GM23338 (cell line): ENCODE results near the gene FHL2.

Source experiments
- CREB1 ChIP-seq: fragments of 250-450 bp; sonication (Bioruptor Pico); IDR thresholded peaks from 2 replicates; pipeline ENCODE4 v1.5.0; 2020; ENCODE audit warnings: low read depth, mild to moderate bottlenecking, moderate library complexity
- EZH2 ChIP-seq: fragments of 200-600 bp; sonication (generic); IDR thresholded peaks from one replicate; pipeline ENCODE4 v1.8.0; 2017; ENCODE audit warnings: antibody characterized with exemption, mild to moderate bottlenecking, low read depth; ENCODE audit not compliant: unreplicated experiment
- EZH2phosphoT487 ChIP-seq: fragments of 200-600 bp; sonication (generic); IDR thresholded peaks from one replicate; pipeline ENCODE4 v1.8.1; 2018; ENCODE audit warnings: antibody characterized with exemption; ENCODE audit not compliant: unreplicated experiment
- JUNB ChIP-seq: IDR thresholded peaks from one replicate; pipeline ENCODE4 v1.6.1; 2016; ENCODE audit warnings: antibody characterized with exemption; ENCODE audit not compliant: unreplicated experiment
- NANOG ChIP-seq: IDR thresholded peaks from 2 replicates; pipeline ENCODE4 v1.6.1; 2016; ENCODE audit warnings: antibody characterized with exemption, borderline replicate concordance
- POLR2AphosphoS5 ChIP-seq: IDR thresholded peaks from 2 replicates; pipeline ENCODE4 v1.6.1; 2016; ENCODE audit warnings: antibody characterized with exemption, low read depth
- STAT1 ChIP-seq: IDR thresholded peaks from one replicate; pipeline ENCODE4 v1.6.1; 2016; ENCODE audit warnings: antibody characterized with exemption; ENCODE audit not compliant: unreplicated experiment
- ZNF114 ChIP-seq: fragments of 250-450 bp; sonication (Bioruptor Pico); IDR thresholded peaks from 2 replicates; pipeline ENCODE4 v1.5.0; 2020; ENCODE audit warnings: mild to moderate bottlenecking, moderate library complexity
- ZNF331 ChIP-seq: fragments of 250-450 bp; sonication (Bioruptor Pico); IDR thresholded peaks from 2 replicates; pipeline ENCODE4 v1.5.0; 2020; ENCODE audit warnings: low read depth, mild to moderate bottlenecking, moderate library complexity
- TF ChIP-seq, protein P1 (sequence below), 2 experiments: fragments of 200-600 bp in 1 of 2; sonication (generic) in 1 of 2; conservative IDR thresholded peaks; 2 replicates each; pipeline versions ENCODE4 v1.5.1 to v1.6.1; 2016 to 2017; ENCODE audit warnings: antibody characterized with exemption in 2 of 2, low read depth in 2 of 2, mild to moderate bottlenecking in 2 of 2, moderate library complexity in 1 of 2
- TF ChIP-seq, protein P2 (sequence below): fragments of 250-450 bp; sonication (Bioruptor Pico); IDR thresholded peaks from 2 replicates; pipeline ENCODE4 v1.5.0; 2020; ENCODE audit warnings: mild to moderate bottlenecking, moderate library complexity
- TF ChIP-seq, protein P3 (sequence below): IDR thresholded peaks from one replicate; pipeline ENCODE4 v1.6.1; 2018; ENCODE audit warnings: antibody characterized with exemption; ENCODE audit not compliant: unreplicated experiment

DNA sequence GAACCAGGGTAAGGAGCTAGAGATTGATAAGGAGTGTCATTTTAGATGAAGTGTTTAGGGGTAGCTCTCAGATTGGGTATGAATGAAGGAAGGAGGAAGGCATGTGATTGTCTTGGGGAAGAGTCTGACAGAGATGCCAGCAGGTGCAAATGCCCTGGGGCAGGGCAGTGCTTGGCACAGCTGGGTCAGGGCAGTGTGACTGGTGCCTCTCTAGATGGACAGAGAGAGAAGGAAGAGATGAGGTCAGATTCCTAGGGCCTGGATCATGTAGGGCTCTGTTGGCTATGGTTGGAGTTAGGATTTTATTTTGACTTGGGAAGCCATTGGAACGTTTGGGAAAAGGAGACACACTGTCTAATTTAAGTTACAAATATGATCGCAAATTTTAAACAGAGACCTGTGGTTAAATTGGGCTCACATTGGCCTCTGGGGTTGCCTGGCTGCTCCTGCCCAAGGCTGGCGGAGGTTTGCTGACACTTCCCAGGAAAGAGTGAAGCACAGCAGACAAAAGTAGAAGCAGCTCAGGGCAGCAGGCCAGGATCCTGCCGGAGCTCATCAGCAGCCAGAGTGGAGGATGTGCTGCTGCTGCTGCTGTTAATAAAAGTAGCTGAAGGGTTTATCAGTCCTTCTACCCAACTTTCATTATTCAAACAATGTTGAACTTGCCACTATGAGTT lies 32.7 kb upstream of the FHL2 start:
- TF ChIP-seq, protein P1, sequence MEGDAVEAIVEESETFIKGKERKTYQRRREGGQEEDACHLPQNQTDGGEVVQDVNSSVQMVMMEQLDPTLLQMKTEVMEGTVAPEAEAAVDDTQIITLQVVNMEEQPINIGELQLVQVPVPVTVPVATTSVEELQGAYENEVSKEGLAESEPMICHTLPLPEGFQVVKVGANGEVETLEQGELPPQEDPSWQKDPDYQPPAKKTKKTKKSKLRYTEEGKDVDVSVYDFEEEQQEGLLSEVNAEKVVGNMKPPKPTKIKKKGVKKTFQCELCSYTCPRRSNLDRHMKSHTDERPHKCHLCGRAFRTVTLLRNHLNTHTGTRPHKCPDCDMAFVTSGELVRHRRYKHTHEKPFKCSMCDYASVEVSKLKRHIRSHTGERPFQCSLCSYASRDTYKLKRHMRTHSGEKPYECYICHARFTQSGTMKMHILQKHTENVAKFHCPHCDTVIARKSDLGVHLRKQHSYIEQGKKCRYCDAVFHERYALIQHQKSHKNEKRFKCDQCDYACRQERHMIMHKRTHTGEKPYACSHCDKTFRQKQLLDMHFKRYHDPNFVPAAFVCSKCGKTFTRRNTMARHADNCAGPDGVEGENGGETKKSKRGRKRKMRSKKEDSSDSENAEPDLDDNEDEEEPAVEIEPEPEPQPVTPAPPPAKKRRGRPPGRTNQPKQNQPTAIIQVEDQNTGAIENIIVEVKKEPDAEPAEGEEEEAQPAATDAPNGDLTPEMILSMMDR (conservative IDR thresholded peaks at IDR 0.05; ENCODE audit: low read depth in 2 of 2), result no peak
- no peak for TF ChIP-seq JUNB
- no peak for TF ChIP-seq EZH2
- no peak for TF ChIP-seq POLR2AphosphoS5
- TF ChIP-seq, protein P2, sequence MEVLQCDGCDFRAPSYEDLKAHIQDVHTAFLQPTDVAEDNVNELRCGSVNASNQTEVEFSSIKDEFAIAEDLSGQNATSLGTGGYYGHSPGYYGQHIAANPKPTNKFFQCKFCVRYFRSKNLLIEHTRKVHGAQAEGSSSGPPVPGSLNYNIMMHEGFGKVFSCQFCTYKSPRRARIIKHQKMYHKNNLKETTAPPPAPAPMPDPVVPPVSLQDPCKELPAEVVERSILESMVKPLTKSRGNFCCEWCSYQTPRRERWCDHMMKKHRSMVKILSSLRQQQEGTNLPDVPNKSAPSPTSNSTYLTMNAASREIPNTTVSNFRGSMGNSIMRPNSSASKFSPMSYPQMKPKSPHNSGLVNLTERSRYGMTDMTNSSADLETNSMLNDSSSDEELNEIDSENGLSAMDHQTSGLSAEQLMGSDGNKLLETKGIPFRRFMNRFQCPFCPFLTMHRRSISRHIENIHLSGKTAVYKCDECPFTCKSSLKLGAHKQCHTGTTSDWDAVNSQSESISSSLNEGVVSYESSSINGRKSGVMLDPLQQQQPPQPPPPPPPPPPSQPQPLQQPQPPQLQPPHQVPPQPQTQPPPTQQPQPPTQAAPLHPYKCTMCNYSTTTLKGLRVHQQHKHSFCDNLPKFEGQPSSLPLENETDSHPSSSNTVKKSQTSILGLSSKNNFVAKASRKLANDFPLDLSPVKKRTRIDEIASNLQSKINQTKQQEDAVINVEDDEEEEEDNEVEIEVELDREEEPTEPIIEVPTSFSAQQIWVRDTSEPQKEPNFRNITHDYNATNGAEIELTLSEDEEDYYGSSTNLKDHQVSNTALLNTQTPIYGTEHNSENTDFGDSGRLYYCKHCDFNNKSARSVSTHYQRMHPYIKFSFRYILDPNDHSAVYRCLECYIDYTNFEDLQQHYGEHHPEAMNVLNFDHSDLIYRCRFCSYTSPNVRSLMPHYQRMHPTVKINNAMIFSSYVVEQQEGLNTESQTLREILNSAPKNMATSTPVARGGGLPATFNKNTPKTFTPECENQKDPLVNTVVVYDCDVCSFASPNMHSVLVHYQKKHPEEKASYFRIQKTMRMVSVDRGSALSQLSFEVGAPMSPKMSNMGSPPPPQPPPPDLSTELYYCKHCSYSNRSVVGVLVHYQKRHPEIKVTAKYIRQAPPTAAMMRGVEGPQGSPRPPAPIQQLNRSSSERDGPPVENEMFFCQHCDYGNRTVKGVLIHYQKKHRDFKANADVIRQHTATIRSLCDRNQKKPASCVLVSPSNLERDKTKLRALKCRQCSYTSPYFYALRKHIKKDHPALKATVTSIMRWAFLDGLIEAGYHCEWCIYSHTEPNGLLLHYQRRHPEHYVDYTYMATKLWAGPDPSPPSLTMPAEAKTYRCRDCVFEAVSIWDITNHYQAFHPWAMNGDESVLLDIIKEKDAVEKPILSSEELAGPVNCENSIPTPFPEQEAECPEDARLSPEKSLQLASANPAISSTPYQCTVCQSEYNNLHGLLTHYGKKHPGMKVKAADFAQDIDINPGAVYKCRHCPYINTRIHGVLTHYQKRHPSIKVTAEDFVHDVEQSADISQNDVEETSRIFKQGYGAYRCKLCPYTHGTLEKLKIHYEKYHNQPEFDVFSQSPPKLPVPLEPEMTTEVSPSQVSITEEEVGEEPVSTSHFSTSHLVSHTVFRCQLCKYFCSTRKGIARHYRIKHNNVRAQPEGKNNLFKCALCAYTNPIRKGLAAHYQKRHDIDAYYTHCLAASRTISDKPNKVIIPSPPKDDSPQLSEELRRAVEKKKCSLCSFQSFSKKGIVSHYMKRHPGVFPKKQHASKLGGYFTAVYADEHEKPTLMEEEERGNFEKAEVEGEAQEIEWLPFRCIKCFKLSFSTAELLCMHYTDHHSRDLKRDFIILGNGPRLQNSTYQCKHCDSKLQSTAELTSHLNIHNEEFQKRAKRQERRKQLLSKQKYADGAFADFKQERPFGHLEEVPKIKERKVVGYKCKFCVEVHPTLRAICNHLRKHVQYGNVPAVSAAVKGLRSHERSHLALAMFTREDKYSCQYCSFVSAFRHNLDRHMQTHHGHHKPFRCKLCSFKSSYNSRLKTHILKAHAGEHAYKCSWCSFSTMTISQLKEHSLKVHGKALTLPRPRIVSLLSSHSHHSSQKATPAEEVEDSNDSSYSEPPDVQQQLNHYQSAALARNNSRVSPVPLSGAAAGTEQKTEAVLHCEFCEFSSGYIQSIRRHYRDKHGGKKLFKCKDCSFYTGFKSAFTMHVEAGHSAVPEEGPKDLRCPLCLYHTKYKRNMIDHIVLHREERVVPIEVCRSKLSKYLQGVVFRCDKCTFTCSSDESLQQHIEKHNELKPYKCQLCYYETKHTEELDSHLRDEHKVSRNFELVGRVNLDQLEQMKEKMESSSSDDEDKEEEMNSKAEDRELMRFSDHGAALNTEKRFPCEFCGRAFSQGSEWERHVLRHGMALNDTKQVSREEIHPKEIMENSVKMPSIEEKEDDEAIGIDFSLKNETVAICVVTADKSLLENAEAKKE (CRISPR knock-in tag), result no peak
- no peak for TF ChIP-seq EZH2phosphoT487
- no peak for TF ChIP-seq CREB1 (CRISPR knock-in tag)
- TF ChIP-seq, protein P3, sequence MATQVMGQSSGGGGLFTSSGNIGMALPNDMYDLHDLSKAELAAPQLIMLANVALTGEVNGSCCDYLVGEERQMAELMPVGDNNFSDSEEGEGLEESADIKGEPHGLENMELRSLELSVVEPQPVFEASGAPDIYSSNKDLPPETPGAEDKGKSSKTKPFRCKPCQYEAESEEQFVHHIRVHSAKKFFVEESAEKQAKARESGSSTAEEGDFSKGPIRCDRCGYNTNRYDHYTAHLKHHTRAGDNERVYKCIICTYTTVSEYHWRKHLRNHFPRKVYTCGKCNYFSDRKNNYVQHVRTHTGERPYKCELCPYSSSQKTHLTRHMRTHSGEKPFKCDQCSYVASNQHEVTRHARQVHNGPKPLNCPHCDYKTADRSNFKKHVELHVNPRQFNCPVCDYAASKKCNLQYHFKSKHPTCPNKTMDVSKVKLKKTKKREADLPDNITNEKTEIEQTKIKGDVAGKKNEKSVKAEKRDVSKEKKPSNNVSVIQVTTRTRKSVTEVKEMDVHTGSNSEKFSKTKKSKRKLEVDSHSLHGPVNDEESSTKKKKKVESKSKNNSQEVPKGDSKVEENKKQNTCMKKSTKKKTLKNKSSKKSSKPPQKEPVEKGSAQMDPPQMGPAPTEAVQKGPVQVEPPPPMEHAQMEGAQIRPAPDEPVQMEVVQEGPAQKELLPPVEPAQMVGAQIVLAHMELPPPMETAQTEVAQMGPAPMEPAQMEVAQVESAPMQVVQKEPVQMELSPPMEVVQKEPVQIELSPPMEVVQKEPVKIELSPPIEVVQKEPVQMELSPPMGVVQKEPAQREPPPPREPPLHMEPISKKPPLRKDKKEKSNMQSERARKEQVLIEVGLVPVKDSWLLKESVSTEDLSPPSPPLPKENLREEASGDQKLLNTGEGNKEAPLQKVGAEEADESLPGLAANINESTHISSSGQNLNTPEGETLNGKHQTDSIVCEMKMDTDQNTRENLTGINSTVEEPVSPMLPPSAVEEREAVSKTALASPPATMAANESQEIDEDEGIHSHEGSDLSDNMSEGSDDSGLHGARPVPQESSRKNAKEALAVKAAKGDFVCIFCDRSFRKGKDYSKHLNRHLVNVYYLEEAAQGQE, result no peak
- no peak for TF ChIP-seq ZNF331
- no peak for TF ChIP-seq ZNF114 (CRISPR knock-in tag)
- TF ChIP-seq NANOG, result no peak
- TF ChIP-seq STAT1, result no peak
